Heart left ventricle (tissue), 13 donors: ENCODE measurements around the gene ARHGEF3.

Source experiments
- CTCF ChIP-seq, 12 donors: fragments of 200-600 bp; sonication (generic) in 4 of 12; IDR thresholded peaks; one replicate each; pipeline versions ENCODE4 v1.5.0 to v1.8.0; 2018 to 2022; ENCODE audit warnings: antibody characterized with exemption in 12 of 12, mild to moderate bottlenecking in 5 of 12
- POLR2A ChIP-seq, 2 donors: fragments of 450-650 bp; IDR thresholded peaks; one replicate each; pipeline ENCODE4 v1.6.1; 2017; ENCODE audit warnings: antibody characterized with exemption in 2 of 2, mild to moderate bottlenecking in 2 of 2, moderate library complexity in 2 of 2
- donor health status: ischemic (EF 13 %, LVEDD 7.1; RV severe dilation, severe dysfunction).
- donor health status: DM: no; HTN: yes; CAD: no.
- donor health status: DM: no; HTN: no; CAD: no.
- donor health status: ischemic (EF 25% LVEDD 6.9; RV normal size, moderate dysfunction).
- donor health status: ischemic (EF 25% LVEDD 5.7; RV mildly dilated, moderate dysfunction).
- donor health status: ischemic (EF 35%, LVEDD 5.7; RV mildly dilated, moderate dysfunction).
- donor health status: nonischemic (EF 11% LVEDD 7.7; RV severe dilation, severe dysfunction).
- donor health status: DM: yes; HTN: yes; CAD: no.
- donor health status: PGD.
- donor health status: ischemic (EF 29% LVEDD 5.4; RV normal size, mild dysfunction).
- donor health status: nonischemic (EF 23%, LVEDD 6.1; RV moderate dilation, normal function).

DNA sequence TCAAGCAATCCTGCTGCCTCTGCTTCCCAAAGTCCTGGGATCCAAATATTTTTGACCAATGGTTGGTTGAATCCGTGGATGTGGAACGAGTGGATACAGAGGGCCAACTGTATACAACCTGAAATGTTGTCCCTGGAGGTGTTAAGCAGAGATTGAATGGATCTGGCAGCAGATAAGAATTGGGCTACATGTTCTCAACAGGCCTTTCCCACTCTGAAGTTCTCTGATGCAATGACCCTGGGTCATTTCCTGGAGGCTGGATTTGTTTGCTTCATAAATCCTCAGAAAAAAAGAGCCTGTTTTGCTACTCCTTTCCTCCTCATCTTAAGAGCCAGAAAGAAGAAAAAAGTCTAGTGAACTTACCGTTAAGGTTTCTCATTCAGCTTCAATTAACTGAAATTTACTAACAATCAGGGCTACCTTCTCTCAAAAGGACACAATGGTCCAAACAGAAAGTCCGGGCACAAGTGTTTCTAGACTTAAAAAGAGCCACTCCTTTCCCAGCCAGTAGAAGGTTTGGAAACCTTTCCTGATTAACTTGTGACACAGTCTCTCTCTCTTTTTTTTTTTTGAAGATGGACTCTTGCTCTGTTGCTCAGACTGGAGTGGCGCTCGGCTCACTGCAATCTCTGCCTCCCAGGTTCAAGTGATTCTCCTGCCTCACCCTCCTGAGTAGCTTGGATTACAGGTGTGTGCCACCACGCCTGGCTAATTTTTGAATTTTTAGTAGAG is 6.5 kb downstream of the ARHGEF3 start:
- TF ChIP-seq CTCF (IDR thresholded peaks at IDR 0.05) (no peak), POLR2A (IDR thresholded peaks at IDR 0.05) (no peak)
